Activated T-helper 2 cell treated with anti-CD3 and anti-CD28 coated beads, Interferon-gamma antibody, Interleukin-2, Interleukin-4, amounts not matched to agents 10 μg/mL and 5 μg/mL and 100 μg/mL, durations not matched to agents 14 hours and 24 hours and 36 hours (primary cell): ENCODE data around the gene EOGT. TPM values are rescaled to one million over a fixed set of nuclear protein-coding genes. Genes with fewer than 3 reads are reported as not detected.
A peak's percentile ranks its signal among the peaks of the same experiment; 100 is the strongest.

Experiments
- DNase-seq: peaks from one replicate; pipeline ENCODE4 v3.0.0; 2021; ENCODE audit warnings: low spot score
- H3K27ac Mint-ChIP-seq: one replicate; pipeline ENCODE4 v1.8.0; 2021; ENCODE audit warnings: mixed read lengths
- H3K27me3 Mint-ChIP-seq: one replicate; pipeline ENCODE4 v1.8.0; 2021; ENCODE audit warnings: low read depth, mixed read lengths
- H3K36me3 Mint-ChIP-seq: one replicate; pipeline ENCODE4 v1.8.0; 2021; ENCODE audit warnings: low read depth, mixed read lengths
- H3K4me1 Mint-ChIP-seq: one replicate; pipeline ENCODE4 v1.8.0; 2021; ENCODE audit warnings: low read depth, mixed read lengths
- H3K4me3 Mint-ChIP-seq: one replicate; pipeline ENCODE4 v1.8.0; 2021; ENCODE audit warnings: low read depth, mild to moderate bottlenecking, moderate library complexity, mixed read lengths
- H3K9me3 Mint-ChIP-seq: one replicate; pipeline ENCODE4 v1.8.0; 2021; ENCODE audit warnings: mixed read lengths
- intact Hi-C: fragments of 100-400 bp; cut with micrococcal nuclease; formaldehyde crosslinking; loops from one replicate; pipeline ENCODE4 v1.15.1; 2023
- total RNA-seq: library from RNA; stranded (reverse); gene quantifications from 2 replicates; pipeline ENCODE4 v1.2.3, GENCODE V29; 2022

The EOGT gene
- 15.4 and 18.1 TPM in 2 replicates for total RNA-seq

- H3K9me3 Mint-ChIP-seq, result no peaks in the 10 kb centered on the region
- H3K27ac Mint-ChIP-seq, result peak within 1 kb of the TSS; percentile 71
- no peaks in the 10 kb centered on the region for H3K27me3 Mint-ChIP-seq
- H3K4me1 Mint-ChIP-seq, result peaks cover 24% of the 10 kb centered on the region
- DNase-seq, result peak; percentile 77
- peak within 1 kb of the TSS; percentile 84 for H3K4me3 Mint-ChIP-seq
- peaks cover 33% of the 10 kb centered on the region for H3K36me3 Mint-ChIP-seq
- intact Hi-C loops, result loop anchor here (2.0 to 5.0 kb wide), 2 partner anchors 39 to 71 kb away; partner anchors contain the start of genes ARL6IP5 and TMF1
Observed at GRCh38 chr3:69013253-69014021, at the start of gene EOGT. Gene EOGT (minus strand): TSS chr3:69013684. CDS start chr3:69009846, 3,838 bp downstream.

- Mint-ChIP-seq H3K27ac (peak overlapping the region; percentile 72), H3K4me3 (no peak overlapping the region), H3K4me1 (peaks cover 63% of the 10 kb centered on the region), H3K27me3 (no peaks in the 10 kb centered on the region), H3K36me3 (peaks cover 80% of the 10 kb centered on the region), H3K9me3 (peaks cover 4% of the 10 kb centered on the region)
- intact Hi-C loops, result loop anchor here (1.0 kb wide), 1 partner anchor 23 kb away; no protein-coding TSS in a partner anchor
- no peak for DNase-seq
Observed at GRCh38 chr3:69059688-69060087, 46.2 kb upstream of the EOGT start.

DNA sequence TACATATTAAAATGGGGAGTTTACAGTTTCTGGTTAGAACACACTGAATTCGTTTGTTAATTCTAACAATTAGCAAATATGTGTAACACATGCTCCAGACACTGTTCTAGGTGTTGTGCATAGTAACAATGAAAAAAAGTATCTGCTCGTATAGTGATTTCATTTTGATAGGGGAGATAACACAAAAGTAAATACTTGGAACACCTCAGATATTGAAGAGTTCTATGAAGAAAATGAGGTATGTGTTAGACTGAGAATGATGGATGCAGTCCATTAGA, 45.4 kb upstream of the EOGT start:
- peaks cover 55% of the 10 kb centered on the region for H3K4me1 Mint-ChIP-seq
- DNase-seq, result no peak
- intact Hi-C loops, result loop anchor here (1.0 kb wide), 1 partner anchor 23 kb away; no protein-coding TSS in a partner anchor
- peaks cover 4% of the 10 kb centered on the region for H3K9me3 Mint-ChIP-seq
- no peaks in the 10 kb centered on the region for H3K27me3 Mint-ChIP-seq
- H3K4me3 Mint-ChIP-seq, result peak overlapping the region; percentile 15
- H3K27ac Mint-ChIP-seq, result peak overlapping the region; percentile 72
- peaks cover 75% of the 10 kb centered on the region for H3K36me3 Mint-ChIP-seq

- Mint-ChIP-seq H3K36me3 (peaks cover 70% of the 10 kb centered on the region), H3K9me3 (peaks cover 4% of the 10 kb centered on the region), H3K27ac (peak overlapping the region; percentile 72), H3K4me1 (peaks cover 50% of the 10 kb centered on the region), H3K4me3 (peak overlapping the region; percentile 15), H3K27me3 (no peaks in the 10 kb centered on the region)
- no peak for DNase-seq
- intact Hi-C loops, result no loop called here
Observed at GRCh38 chr3:69058180-69058946, 44.9 kb upstream of the EOGT start.

DNA sequence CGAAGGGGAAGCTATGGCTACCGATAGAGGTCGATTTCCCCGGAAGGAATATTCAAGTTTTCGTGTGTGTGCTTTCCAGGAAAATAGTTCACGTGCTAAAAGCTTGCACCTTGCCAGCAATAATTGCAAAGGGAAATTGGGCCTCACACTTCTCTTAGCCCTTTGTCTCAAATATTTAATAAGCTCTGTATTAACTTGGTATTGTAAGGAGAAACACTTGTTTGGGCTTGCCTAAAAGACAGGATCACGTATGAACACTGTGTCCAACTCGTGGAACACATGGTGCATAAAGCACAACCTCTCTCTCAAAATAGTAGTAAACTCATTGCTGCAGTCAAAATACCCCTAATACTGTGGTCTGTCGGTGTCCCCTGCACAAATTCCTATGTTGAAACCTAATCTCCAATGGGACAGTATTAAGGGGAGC, 39.0 kb upstream of the EOGT start:
- H3K4me3 Mint-ChIP-seq, result peak overlapping the region; percentile 94
- no peaks in the 10 kb centered on the region for H3K27me3 Mint-ChIP-seq
- H3K36me3 Mint-ChIP-seq, result peaks cover 39% of the 10 kb centered on the region
- peak overlapping the region; percentile 92 for H3K27ac Mint-ChIP-seq
- no peaks in the 10 kb centered on the region for H3K9me3 Mint-ChIP-seq
- no peak for DNase-seq
- H3K4me1 Mint-ChIP-seq, result peaks cover 36% of the 10 kb centered on the region
- intact Hi-C loops, result loop anchor here (1.0 to 5.0 kb wide), 3 partner anchors 32 to 42 kb away; partner anchors contain the start of genes ARL6IP5 and EOGT

- Mint-ChIP-seq H3K9me3 (no peaks in the 10 kb centered on the region), H3K4me3 (peak within 1 kb of the TSS; percentile 94), H3K27me3 (no peaks in the 10 kb centered on the region), H3K27ac (peak within 1 kb of the TSS; percentile 92), H3K36me3 (peaks cover 38% of the 10 kb centered on the region), H3K4me1 (peaks cover 34% of the 10 kb centered on the region)
- intact Hi-C loops, result loop anchor here (1.0 to 5.0 kb wide), 4 partner anchors 19 to 42 kb away; partner anchors contain the start of genes ARL6IP5 and EOGT
- DNase-seq, result peak; percentile 97
Observed at GRCh38 chr3:69051756-69052471, 38.4 kb upstream of the EOGT start, which contains the start of gene TMF1. Gene TMF1 (minus strand): TSS chr3:69052333. CDS start chr3:69052086, 247 bp downstream.

GRCh38 chr3:69048990-69049389, 35.5 kb upstream of the EOGT start:
- H3K27ac Mint-ChIP-seq, result no peak overlapping the region
- H3K27me3 Mint-ChIP-seq, result no peaks in the 10 kb centered on the region
- peaks cover 37% of the 10 kb centered on the region for H3K4me1 Mint-ChIP-seq
- H3K4me3 Mint-ChIP-seq, result no peak overlapping the region
- no peaks in the 10 kb centered on the region for H3K9me3 Mint-ChIP-seq
- no peak for DNase-seq
- H3K36me3 Mint-ChIP-seq, result peaks cover 38% of the 10 kb centered on the region
- intact Hi-C loops, result no loop called here

DNA sequence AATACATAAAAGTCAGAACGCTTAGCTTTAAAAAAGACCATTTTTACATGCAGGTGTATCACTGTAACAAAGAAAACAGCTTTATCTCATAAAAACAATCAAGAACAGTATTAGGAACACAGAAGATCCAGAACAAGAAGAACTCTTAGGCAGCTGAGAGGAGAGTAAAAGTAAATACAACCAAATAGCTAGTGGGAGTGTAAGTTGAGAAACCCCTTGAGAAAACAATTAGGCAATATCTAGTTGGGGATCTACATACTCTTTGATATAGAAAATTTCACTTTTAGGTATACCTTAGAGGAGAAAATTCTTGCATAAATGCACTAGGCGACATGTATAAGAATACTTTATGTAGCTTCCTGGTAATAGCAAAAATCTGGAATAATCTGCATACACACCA, 31.1 kb upstream of the EOGT start:
- peaks cover 24% of the 10 kb centered on the region for H3K4me1 Mint-ChIP-seq
- no peak overlapping the region for H3K4me3 Mint-ChIP-seq
- no peaks in the 10 kb centered on the region for H3K27me3 Mint-ChIP-seq
- no peak overlapping the region for H3K27ac Mint-ChIP-seq
- no peaks in the 10 kb centered on the region for H3K9me3 Mint-ChIP-seq
- peaks cover 56% of the 10 kb centered on the region for H3K36me3 Mint-ChIP-seq
- no peak for DNase-seq
- intact Hi-C loops, result no loop called here

DNA sequence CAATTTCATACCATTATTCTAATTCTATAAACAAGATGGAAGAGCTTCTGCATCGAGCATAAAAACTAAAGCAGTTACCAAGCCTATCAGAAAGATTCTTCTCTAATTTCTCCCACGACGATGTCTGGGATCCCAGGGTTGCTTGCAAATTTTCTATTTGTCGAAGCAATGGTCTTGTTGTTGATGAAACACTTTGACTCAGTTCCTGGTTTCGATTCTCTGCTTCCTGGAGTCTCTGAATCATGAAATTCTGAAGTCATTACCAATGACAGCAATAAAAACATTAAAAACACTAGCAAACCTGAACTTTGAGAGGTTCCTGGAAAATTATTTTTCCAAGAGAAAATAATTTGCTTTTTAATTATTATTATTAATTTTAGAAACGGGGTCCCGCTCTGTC, 20.0 kb upstream of the EOGT start:
- Mint-ChIP-seq H3K36me3 (peaks cover 62% of the 10 kb centered on the region), H3K9me3 (no peaks in the 10 kb centered on the region), H3K27me3 (no peaks in the 10 kb centered on the region), H3K27ac (peak overlapping the region; percentile 78), H3K4me1 (peaks cover 18% of the 10 kb centered on the region), H3K4me3 (no peak overlapping the region)
- no peak for DNase-seq
- intact Hi-C loops, result loop anchor here (2.0 kb wide), 3 partner anchors 17 to 61 kb away; no protein-coding TSS in a partner anchor

DNA sequence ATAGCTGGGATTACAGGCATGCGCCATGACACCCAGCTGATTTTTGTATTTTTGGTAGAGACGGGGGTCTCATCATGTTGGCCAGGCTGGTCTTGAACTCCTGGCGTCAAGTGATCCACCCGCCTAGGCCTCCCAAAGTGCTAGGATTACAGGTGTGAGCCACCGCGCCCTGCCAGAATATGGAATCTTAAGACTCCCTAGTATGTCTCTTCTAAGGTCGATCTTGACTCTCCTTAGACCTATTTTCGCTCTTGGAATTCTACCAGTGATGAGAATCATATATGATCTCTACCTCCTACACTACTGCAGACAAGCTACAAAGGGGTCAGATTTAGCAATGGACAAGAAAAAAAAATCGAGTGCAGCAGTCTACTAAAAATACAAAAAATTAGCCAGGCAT, 19.3 kb upstream of the EOGT start:
- intact Hi-C loops, result loop anchor here (2.0 kb wide), 3 partner anchors 18 to 62 kb away; no protein-coding TSS in a partner anchor
- no peaks in the 10 kb centered on the region for H3K9me3 Mint-ChIP-seq
- DNase-seq, result no peak
- H3K27me3 Mint-ChIP-seq, result no peaks in the 10 kb centered on the region
- peak overlapping the region; percentile 78 for H3K27ac Mint-ChIP-seq
- peaks cover 64% of the 10 kb centered on the region for H3K36me3 Mint-ChIP-seq
- H3K4me1 Mint-ChIP-seq, result peaks cover 18% of the 10 kb centered on the region
- peak overlapping the region; percentile 26 for H3K4me3 Mint-ChIP-seq

- Mint-ChIP-seq H3K4me3 (no peak overlapping the region), H3K27ac (peak overlapping the region; percentile 72), H3K9me3 (no peaks in the 10 kb centered on the region), H3K27me3 (no peaks in the 10 kb centered on the region), H3K36me3 (peaks cover 67% of the 10 kb centered on the region), H3K4me1 (peaks cover 18% of the 10 kb centered on the region)
- no peak for DNase-seq
- intact Hi-C loops, result loop anchor here (2.0 kb wide), 3 partner anchors 19 to 63 kb away; no protein-coding TSS in a partner anchor
Observed at GRCh38 chr3:69032142-69032541, 18.7 kb upstream of the EOGT start.

DNA sequence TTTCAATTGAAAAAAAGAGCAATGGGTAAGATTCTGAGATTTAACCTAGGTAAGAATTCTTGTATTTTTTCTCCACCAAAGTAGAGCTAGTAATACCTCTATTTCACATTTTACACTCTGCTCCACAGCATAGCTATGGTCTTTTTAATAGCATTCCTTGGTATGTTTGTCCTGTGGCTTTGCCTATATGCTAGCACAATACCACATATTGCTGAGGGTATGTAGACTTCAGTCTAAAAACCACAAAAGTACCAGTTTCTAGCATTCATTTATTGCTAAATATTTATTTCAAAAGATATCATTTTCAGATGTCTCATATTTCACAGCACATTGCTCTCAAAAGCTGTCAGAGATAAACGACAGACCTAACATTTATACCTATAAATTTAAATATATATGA, 18.2 kb upstream of the EOGT start:
- no peak for DNase-seq
- Mint-ChIP-seq H3K27me3 (no peaks in the 10 kb centered on the region), H3K36me3 (peaks cover 64% of the 10 kb centered on the region), H3K27ac (no peak overlapping the region), H3K9me3 (no peaks in the 10 kb centered on the region), H3K4me1 (peaks cover 18% of the 10 kb centered on the region), H3K4me3 (no peak overlapping the region)
- intact Hi-C loops, result loop anchor here (2.0 kb wide), 3 partner anchors 19 to 63 kb away; no protein-coding TSS in a partner anchor
